HCT116 (cell line): ENCODE measurements around the gene POC1A. TPM values are rescaled to one million over a fixed set of nuclear protein-coding genes. Genes with fewer than 3 reads are reported as not detected.

Experiments
- ATAC-seq: fragments of 200-7000 bp; cut with Tn5 transposase; 2 replicates; pipeline ENCODE4 v1.9.1; 2020; ENCODE audit warnings: mild to moderate bottlenecking, moderate library complexity
- BruUV-seq: library from RNA; stranded (reverse); fragments of 400-500 nt; replicated peaks from 2 replicates; lab custom pipeline; 2021; lab: Mats Ljungman, UMichigan
- CTCF ChIA-PET: fragments of 300-600 bp; sonication (Branson Sonifier 250); formaldehyde crosslinking; loops from one replicate; lab custom pipeline; 2021; ENCODE audit warnings: antibody characterized with exemption; lab: Charles Lee
- POLR2A ChIA-PET: fragments of 300-600, 350-600 bp; sonication (Branson Sonifier 250); formaldehyde crosslinking; loops from one replicate; lab custom pipeline; 2021; ENCODE audit warnings: antibody characterized with exemption; lab: Charles Lee
- RAD21 ChIA-PET, 2 experiments: fragments of 300-600 bp; sonication (Branson Sonifier 250); formaldehyde crosslinking; loops; one replicate each; lab custom pipeline; 2023; ENCODE audit warnings: low total read pairs in 2 of 2; ENCODE audit not compliant: uncharacterized antibody in 2 of 2, unreplicated experiment in 2 of 2, low non-redundant PET in 1 of 2; lab: Charles Lee
- DNase-seq: peaks from one replicate; pipeline ENCODE4 v3.0.0-alpha.2; 2010; ENCODE audit warnings: low read depth, low spot score
- H2AFZ ChIP-seq: fragments of 200-600 bp; shearing (Covaris generic), sonication (generic); 2 replicates; pipeline ENCODE4 v1.6.1; 2017; ENCODE audit warnings: low read depth, mixed run types, mixed read lengths, antibody characterized with exemption, low read length; ENCODE audit not compliant: poor library complexity, severe bottlenecking
- H3K27ac ChIP-seq: 2 replicates; pipeline ENCODE4 v1.5.1; 2012; ENCODE audit warnings: low read depth, low read length
- H3K27me3 ChIP-seq: fragments of 200-600 bp; sonication (generic); 2 replicates; pipeline ENCODE4 v1.6.1; 2016; ENCODE audit warnings: mixed run types, low read length, mixed read lengths; ENCODE audit not compliant: insufficient read depth
- H3K36me3 ChIP-seq, 2 experiments: fragments of 200-500 bp in 1 of 2; fragments of 200-600 bp in 1 of 2; sonication (Bioruptor generic) in 1 of 2; sonication (generic) in 1 of 2; 2 replicates each; pipeline versions ENCODE4 v1.5.1 to v1.6.1; 2014 to 2016; ENCODE audit warnings: low read length in 2 of 2, inconsistent platforms in 1 of 2, mixed read lengths in 1 of 2, mixed run types in 1 of 2; ENCODE audit not compliant: insufficient read depth in 2 of 2, control insufficient read depth in 1 of 2
- H3K4me1 ChIP-seq, 2 experiments: fragments of 200-600 bp in 1 of 2; sonication (generic) in 1 of 2; 2 replicates each; pipeline versions ENCODE4 v1.5.1 to v1.6.1; 2012 to 2017; ENCODE audit warnings: low read length in 2 of 2, inconsistent platforms in 1 of 2, mild to moderate bottlenecking in 1 of 2, mixed read lengths in 1 of 2, mixed run types in 1 of 2, moderate library complexity in 1 of 2; ENCODE audit not compliant: insufficient read depth in 2 of 2, control insufficient read depth in 1 of 2
- H3K4me2 ChIP-seq: fragments of 200-600 bp; sonication (generic); 2 replicates; pipeline ENCODE4 v1.6.1; 2017; ENCODE audit warnings: mixed run types, low read length, mixed read lengths
- H3K4me3 ChIP-seq, 2 experiments: fragments of 200-600 bp in 1 of 2; sonication (generic) in 1 of 2; replicated peaks in 1 of 2; 2 replicates each; pipeline ENCODE4 v1.5.1; 2011 to 2016; ENCODE audit warnings: low read length in 2 of 2, control low read depth in 1 of 2, low read depth in 1 of 2, mild to moderate bottlenecking in 1 of 2, mixed read lengths in 1 of 2, mixed run types in 1 of 2
- H3K79me2 ChIP-seq: fragments of 200-600 bp; sonication (generic); 2 replicates; pipeline ENCODE4 v1.6.1; 2017; ENCODE audit warnings: mild to moderate bottlenecking, mixed run types, low read length, moderate library complexity, mixed read lengths; ENCODE audit not compliant: insufficient read depth
- H3K9ac ChIP-seq: fragments of 200-600 bp; sonication (generic); 2 replicates; pipeline ENCODE4 v1.6.1; 2016; ENCODE audit warnings: low read length, mixed read lengths
- H3K9me2 ChIP-seq: fragments of 200-600 bp; sonication (generic), shearing (Covaris generic); 2 replicates; pipeline ENCODE4 v1.6.1; 2017; ENCODE audit warnings: mixed run types, mild to moderate bottlenecking, moderate library complexity; ENCODE audit not compliant: insufficient read depth
- H3K9me3 ChIP-seq, 2 experiments: fragments of 200-500 bp in 1 of 2; fragments of 200-600 bp in 1 of 2; sonication (Bioruptor generic) in 1 of 2; sonication (generic) in 1 of 2; 2 replicates each; pipeline ENCODE4 v1.6.1; 2014 to 2017; ENCODE audit warnings: low read length in 2 of 2, mixed read lengths in 2 of 2, inconsistent platforms in 1 of 2, low read depth in 1 of 2, mild to moderate bottlenecking in 1 of 2, mixed run types in 1 of 2, moderate library complexity in 1 of 2; ENCODE audit not compliant: control insufficient read depth in 1 of 2, insufficient read depth in 1 of 2
- H4K20me1 ChIP-seq: fragments of 200-600 bp; sonication (generic), shearing (Covaris generic); 2 replicates; pipeline ENCODE4 v1.6.1; 2017; ENCODE audit warnings: mixed run types, mild to moderate bottlenecking, moderate library complexity; ENCODE audit not compliant: insufficient read depth
- ATF3 ChIP-seq: IDR thresholded peaks from 2 replicates; pipeline ENCODE4 v1.6.1; 2012
- CEBPB ChIP-seq: IDR thresholded peaks from 2 replicates; pipeline ENCODE4 v1.6.1; 2012; ENCODE audit warnings: low read depth
- EZH2 ChIP-seq: fragments of 200-600 bp; sonication (generic); IDR thresholded peaks from 2 replicates; pipeline ENCODE4 v1.6.1; 2017; ENCODE audit warnings: antibody characterized with exemption, mixed run types
- FOSL1 ChIP-seq: IDR thresholded peaks from 2 replicates; pipeline ENCODE4 v1.6.1; 2012; ENCODE audit warnings: low read depth
- JUND ChIP-seq: IDR thresholded peaks from 2 replicates; pipeline ENCODE4 v1.6.1; 2012
- POLR2A ChIP-seq: IDR thresholded peaks from 2 replicates; pipeline ENCODE4 v1.7.0; 2011; ENCODE audit warnings: borderline replicate concordance; ENCODE audit not compliant: insufficient read depth, insufficient read length; ENCODE audit errors: extremely low read depth
- POLR2AphosphoS5 ChIP-seq: IDR thresholded peaks from 2 replicates; pipeline ENCODE4 v1.6.1; 2011; ENCODE audit warnings: mild to moderate bottlenecking, low read depth, low read length, moderate library complexity
- RAD21 ChIP-seq: IDR thresholded peaks from 2 replicates; pipeline ENCODE4 v1.6.1; 2012; ENCODE audit warnings: low read depth, mild to moderate bottlenecking
- REST ChIP-seq: IDR thresholded peaks from 2 replicates; pipeline ENCODE4 v1.6.1; 2012; ENCODE audit warnings: low read depth
- SRF ChIP-seq: IDR thresholded peaks from 2 replicates; pipeline ENCODE4 v1.6.1; 2012; ENCODE audit warnings: low read depth
- ZBTB33 ChIP-seq: IDR thresholded peaks from 2 replicates; pipeline ENCODE4 v1.6.1; 2011; ENCODE audit warnings: mild to moderate bottlenecking, low read length, moderate library complexity; ENCODE audit not compliant: insufficient replicate concordance; ENCODE audit errors: extremely low read depth
- ZFX ChIP-seq: fragments of 450-650 bp; IDR thresholded peaks from 2 replicates; pipeline ENCODE4 v1.6.1; 2017
- intact Hi-C: fragments of 100-400 bp; cut with micrococcal nuclease; formaldehyde crosslinking; loops from 2 replicates; pipeline ENCODE4 v1.10.0; 2022
- total RNA-seq: library from RNA; stranded (reverse); gene quantifications from one replicate; pipeline ENCODE4 v1.2.1, GENCODE V29; 2021; ENCODE audit not compliant: unreplicated experiment

The POC1A gene
- total RNA-seq, 1 experiment from 2014 or later = 34.0 TPM

- Histone ChIP-seq H3K27me3 (no peaks in the 10 kb centered on the region), H2AFZ (no peak overlapping the region), H3K79me2 (no peaks in the 10 kb centered on the region), H3K27ac (no peak overlapping the region), H3K4me3 (no peak overlapping the region), H3K9ac (no peak overlapping the region), H3K9me3 (no peaks in the 10 kb centered on the region), H4K20me1 (no peaks in the 10 kb centered on the region), H3K4me1 (peaks cover 5 to 27% of the 10 kb centered on the region in 2 experiments), H3K4me2 (peak overlapping the region; percentile 49), H3K9me2 (no peaks in the 10 kb centered on the region), H3K36me3 (no peaks in the 10 kb centered on the region)
- BruUV-seq = no TSS peak
- DNase-seq (no peak), ATAC-seq (no peak)
- intact Hi-C loops = no loop called here
- RAD21 ChIA-PET = no interaction called here
- POLR2A ChIA-PET = no interaction called here
- CTCF ChIA-PET = no interaction called here
- TF ChIP-seq ZFX = no peak
- TF ChIP-seq SRF = no peak
- no peak for TF ChIP-seq EZH2
- TF ChIP-seq POLR2A = no peak
- no peak for TF ChIP-seq ZBTB33
- no peak for TF ChIP-seq JUND
- no peak for TF ChIP-seq REST
- TF ChIP-seq ATF3 = no peak
- no peak for TF ChIP-seq POLR2AphosphoS5
- TF ChIP-seq FOSL1 = no peak
- no peak for TF ChIP-seq RAD21
- TF ChIP-seq CEBPB = no peak
Observed at GRCh38 chr3:52063026-52063723, 91.0 kb downstream of the POC1A start.
